ENCODE measurements around the gene SNRK.

DNA sequence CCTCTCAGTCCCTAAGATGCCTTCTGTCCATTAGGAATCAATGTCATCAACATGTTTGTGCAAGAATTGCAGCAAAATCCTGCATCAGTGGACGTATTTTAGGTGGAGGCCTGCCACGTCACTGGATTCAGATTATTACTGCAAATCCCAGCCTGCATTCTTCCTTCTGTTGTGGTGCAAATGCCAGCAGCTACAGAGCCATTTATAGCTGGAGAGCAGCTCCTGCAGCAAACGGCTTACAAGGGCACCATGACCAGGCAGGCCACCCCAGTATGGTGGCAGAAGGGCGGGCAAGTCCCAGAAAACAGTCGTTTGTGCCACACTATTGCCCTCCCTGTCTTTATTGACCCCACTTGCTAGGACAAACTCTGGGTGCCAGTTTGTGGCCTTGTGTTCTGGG lies 74.7 kb downstream of the SNRK start:
- TF ChIP-seq, protein P1, sequence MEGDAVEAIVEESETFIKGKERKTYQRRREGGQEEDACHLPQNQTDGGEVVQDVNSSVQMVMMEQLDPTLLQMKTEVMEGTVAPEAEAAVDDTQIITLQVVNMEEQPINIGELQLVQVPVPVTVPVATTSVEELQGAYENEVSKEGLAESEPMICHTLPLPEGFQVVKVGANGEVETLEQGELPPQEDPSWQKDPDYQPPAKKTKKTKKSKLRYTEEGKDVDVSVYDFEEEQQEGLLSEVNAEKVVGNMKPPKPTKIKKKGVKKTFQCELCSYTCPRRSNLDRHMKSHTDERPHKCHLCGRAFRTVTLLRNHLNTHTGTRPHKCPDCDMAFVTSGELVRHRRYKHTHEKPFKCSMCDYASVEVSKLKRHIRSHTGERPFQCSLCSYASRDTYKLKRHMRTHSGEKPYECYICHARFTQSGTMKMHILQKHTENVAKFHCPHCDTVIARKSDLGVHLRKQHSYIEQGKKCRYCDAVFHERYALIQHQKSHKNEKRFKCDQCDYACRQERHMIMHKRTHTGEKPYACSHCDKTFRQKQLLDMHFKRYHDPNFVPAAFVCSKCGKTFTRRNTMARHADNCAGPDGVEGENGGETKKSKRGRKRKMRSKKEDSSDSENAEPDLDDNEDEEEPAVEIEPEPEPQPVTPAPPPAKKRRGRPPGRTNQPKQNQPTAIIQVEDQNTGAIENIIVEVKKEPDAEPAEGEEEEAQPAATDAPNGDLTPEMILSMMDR (IDR thresholded peaks at IDR 0.05) = no peak
- TF ChIP-seq POLR2A (IDR thresholded peaks at IDR 0.05) = no peak
